Stomach smooth muscle (tissue), 2 donors: ENCODE data around the gene PEPD.

ENCODE experiments used
- H3K27ac ChIP-seq: one replicate; pipeline ENCODE4 v1.7.0; 2013; ENCODE audit warnings: mild to moderate bottlenecking, low read length, inconsistent platforms
- H3K27me3 ChIP-seq, 2 donors: one replicate each; pipeline ENCODE4 v1.7.0; 2013; ENCODE audit warnings: low read length in 2 of 2; ENCODE audit not compliant: insufficient read depth in 2 of 2, control insufficient read depth in 1 of 2
- H3K36me3 ChIP-seq, 2 donors: one replicate each; pipeline ENCODE4 v1.7.0; 2013; ENCODE audit warnings: low read length in 2 of 2; ENCODE audit not compliant: control insufficient read depth in 2 of 2, insufficient read depth in 2 of 2
- H3K4me1 ChIP-seq: one replicate; pipeline ENCODE4 v1.7.0; 2013; ENCODE audit warnings: low read length; ENCODE audit not compliant: control insufficient read depth, insufficient read depth
- H3K4me3 ChIP-seq, 2 donors: one replicate each; pipeline ENCODE4 v1.7.0; 2013; ENCODE audit warnings: low read length in 2 of 2
- H3K9ac ChIP-seq, 2 donors: one replicate each; pipeline ENCODE4 v1.7.0; 2013; ENCODE audit warnings: low read length in 2 of 2, mild to moderate bottlenecking in 1 of 2
- H3K9me3 ChIP-seq, 2 donors: one replicate each; pipeline ENCODE4 v1.7.0; 2013; ENCODE audit warnings: low read length in 2 of 2; ENCODE audit not compliant: control insufficient read depth in 2 of 2
- donor health status: healthy.
- donor health status: Pancreatic carcinoma.

PEPD gene

DNA sequence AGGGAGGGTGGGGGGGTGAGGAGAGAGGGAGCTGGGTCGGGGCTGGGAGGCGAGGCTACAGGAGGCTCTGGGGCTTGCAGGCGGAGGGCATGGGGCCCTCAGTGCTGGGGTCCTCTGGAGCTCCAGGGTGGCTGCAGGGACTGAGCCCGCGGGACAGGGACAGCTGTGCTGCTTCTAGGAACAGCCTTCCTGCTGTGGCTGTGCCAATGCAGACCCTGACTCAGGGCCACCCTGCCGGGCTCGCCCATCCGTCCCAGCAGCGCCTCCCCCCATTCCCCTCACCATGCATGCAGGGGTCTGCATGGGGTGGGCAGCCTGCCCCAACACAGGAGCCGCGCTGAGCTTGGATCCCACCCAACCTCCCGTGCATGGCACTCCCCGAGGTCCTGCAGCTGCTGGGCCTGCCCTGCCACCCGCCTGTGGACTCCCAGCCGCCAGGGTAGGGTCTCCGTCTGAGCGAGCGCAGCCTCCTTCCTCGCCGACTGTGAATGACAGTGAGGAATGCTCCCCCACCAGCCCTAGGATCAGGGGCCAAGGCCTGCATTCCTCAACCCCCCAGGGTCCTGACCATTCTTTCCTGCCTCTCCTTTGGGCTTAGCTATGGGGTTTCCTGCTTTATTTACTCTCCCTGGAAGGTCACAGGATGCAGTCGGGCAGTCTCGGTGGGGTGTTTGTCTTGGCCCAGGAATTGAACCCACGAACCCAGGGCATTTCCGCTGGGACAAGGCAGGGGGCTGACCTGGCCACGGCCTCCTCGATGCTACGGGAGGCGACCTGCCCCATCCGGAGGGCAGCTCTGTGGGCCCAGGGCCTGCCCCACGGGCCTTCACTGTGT is 124.7 kb downstream of the PEPD start:
- Histone ChIP-seq H3K9me3 (no peaks in the 10 kb centered on the region), H3K36me3 (no peaks in the 10 kb centered on the region), H3K4me1 (peaks cover 36% of the 10 kb centered on the region), H3K9ac (no peak overlapping the region), H3K27me3 (no peaks in the 10 kb centered on the region), H3K27ac (no peak overlapping the region), H3K4me3 (no peak overlapping the region)

DNA sequence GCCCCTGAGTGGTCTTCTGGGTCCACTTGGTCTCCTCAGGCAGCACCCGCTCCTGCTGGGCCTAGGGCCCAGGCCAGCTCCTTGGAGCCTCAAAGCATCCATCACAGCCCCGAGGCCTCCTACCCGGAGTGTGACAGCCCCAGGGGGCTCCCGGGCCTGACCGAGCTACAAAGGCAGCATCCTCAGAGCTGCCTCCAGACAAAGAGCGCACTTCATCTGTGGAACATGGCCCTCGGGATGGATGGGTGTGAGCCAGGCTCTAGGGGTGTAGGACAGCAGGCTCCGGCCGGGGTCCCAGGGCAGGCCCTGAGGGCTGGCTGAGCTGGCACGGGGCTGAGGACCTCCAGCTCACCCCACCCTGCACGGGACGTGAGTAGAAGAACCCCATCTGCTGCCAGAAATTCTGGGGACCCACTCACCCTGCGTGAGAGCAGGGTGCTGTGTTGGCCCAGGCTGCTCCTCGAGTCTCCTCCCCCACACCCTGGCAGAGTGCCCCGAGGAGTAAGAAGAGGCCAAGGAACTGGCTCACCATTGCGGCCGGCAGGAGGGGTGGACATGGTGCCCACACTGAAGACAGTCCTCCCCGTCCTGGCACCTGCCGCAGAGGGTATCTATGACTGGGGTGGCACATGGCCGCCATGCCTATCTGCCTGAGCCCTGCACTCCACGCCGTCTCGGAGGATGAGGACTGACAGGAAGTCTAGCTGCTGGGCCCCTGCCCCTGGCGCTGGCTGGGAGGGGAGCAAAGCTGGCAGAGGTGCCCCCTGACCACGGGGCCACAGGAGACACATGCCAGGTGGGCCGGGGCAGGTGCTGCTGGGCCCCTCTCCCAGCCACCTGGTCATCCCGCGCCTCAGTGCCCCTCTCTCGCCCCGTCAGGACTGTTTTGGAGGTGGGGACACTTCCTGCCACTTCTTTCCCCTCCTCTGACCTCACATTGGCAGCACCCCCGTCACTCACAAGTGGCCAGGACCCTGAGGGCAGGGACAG is 125.7 kb downstream of the PEPD start:
- peaks cover 41% of the 10 kb centered on the region for H3K4me1 ChIP-seq
- no peak overlapping the region for H3K4me3 ChIP-seq
- H3K9me3 ChIP-seq = no peaks in the 10 kb centered on the region
- no peaks in the 10 kb centered on the region for H3K27me3 ChIP-seq
- no peak overlapping the region for H3K27ac ChIP-seq
- no peaks in the 10 kb centered on the region for H3K36me3 ChIP-seq
- no peak overlapping the region for H3K9ac ChIP-seq

DNA sequence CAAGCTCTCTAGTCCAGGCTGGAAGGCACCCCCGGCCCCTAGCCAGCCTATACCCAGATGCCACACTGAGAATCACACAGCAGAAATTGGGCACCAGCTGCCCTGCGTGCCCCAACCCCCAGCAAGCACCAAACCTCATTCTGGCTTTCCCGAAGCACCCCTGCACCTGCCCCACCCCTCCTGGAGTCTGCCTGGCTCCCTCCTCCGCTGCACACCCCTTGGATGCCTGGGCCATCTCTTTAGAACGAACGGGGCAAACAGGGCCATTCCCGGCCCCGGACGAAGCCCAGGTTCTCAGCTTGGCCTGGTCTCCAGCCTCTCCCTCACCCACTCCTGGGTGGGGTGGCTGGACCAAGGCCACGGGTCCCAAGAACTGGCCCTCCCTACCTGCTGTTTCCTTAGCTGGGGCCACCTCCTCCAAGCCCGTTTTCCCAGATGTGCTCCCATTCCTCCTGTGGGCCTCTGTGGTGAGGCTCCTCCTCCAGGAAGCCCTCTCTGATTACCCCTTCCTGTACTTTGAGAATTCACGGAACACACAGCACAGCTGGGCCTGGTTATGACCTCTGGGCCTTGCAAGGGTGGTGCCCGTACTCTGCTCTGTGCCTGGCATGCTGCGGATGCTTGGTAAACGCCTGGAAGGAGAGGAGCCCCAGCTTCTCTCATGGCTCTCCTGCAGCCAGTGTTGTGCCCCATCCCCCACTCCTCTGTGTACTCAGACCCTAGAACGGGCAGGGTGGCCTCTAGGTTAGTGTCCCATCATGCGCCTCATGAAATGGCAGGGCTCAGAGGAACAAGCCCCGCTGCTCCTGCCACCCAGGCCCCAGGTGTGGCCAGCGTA is 126.6 kb downstream of the PEPD start:
- Histone ChIP-seq H3K9ac (no peak overlapping the region), H3K9me3 (no peaks in the 10 kb centered on the region), H3K27me3 (no peaks in the 10 kb centered on the region), H3K4me1 (peaks cover 48% of the 10 kb centered on the region), H3K27ac (no peak overlapping the region), H3K4me3 (no peak overlapping the region), H3K36me3 (no peaks in the 10 kb centered on the region)

DNA sequence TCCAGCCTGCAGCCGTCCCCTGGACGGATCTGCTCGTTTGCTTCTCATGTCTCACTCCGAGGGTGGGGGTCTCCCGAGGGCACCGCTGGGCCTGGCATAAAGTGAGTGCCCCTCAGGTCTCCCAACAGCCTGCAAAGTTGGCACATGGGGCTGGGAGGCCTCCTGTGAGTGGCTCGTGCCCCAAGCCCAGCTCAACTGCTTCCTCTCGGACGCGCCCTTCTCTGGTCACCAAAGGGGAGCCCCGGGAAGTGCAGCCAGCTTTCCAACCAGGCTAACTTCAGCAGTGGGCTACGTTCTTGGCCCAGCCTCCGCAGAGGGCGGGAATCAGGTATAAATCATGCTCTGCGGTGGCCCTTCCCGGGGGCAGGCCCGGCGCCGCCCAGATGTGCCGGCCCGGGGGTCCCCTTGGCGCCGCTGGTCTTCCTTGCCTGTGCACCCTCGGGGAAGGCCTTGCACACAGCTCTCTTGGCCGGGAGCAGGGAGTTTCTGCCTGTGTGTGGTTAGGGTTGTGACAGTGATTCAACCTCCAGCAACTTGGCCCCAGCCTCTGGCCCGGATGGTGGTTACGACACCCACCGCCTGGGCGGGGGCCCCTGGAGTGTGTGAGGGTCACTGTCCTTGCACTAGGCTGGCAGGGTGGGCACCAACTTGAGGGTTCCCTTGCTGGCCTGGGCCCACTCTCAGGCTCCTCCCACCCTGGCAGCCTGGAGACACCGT is 127.4 kb downstream of the PEPD start:
- Histone ChIP-seq H3K9me3 (no peaks in the 10 kb centered on the region), H3K27me3 (no peaks in the 10 kb centered on the region), H3K4me1 (peaks cover 55% of the 10 kb centered on the region), H3K9ac (no peak overlapping the region), H3K27ac (no peak overlapping the region), H3K4me3 (no peak overlapping the region), H3K36me3 (no peaks in the 10 kb centered on the region)

DNA sequence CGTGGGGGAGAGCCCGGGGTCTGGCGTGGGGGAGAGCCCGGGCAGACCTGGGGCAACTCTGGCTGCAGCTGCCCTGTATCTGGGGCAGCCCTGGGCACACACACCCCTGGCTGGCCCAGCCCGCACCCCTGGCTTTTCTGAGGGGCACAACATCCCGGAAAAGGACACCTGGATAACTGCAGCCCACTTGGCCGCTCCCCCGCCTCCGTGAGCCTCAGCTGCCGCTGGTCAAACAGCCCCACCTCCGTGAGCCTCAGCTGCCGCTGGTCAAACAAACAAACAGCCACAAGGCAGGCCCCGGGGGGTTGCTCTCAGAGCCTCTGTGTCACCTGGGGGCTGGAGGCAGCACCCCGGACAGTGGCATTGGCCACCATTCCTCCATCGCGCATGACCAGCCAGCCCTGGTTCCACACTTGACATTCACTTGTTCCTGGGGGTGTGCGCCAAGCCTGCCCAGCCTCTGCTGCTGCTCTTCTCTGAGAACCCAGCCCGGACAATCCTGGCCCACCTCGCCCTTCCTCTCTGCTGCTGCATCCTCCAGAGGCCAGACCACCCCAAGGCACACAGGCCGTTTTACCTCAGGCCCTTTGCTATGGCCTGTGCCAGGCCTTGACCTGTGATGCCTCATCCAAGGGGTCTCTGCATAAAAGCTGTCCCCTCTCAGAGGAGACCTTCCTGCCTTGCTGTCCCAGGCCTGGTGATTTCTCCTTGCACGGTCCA is 128.1 kb downstream of the PEPD start:
- Histone ChIP-seq H3K27me3 (no peaks in the 10 kb centered on the region), H3K36me3 (no peaks in the 10 kb centered on the region), H3K9me3 (no peaks in the 10 kb centered on the region), H3K9ac (no peak overlapping the region), H3K4me1 (peaks cover 62% of the 10 kb centered on the region), H3K4me3 (no peak overlapping the region), H3K27ac (no peak overlapping the region)

DNA sequence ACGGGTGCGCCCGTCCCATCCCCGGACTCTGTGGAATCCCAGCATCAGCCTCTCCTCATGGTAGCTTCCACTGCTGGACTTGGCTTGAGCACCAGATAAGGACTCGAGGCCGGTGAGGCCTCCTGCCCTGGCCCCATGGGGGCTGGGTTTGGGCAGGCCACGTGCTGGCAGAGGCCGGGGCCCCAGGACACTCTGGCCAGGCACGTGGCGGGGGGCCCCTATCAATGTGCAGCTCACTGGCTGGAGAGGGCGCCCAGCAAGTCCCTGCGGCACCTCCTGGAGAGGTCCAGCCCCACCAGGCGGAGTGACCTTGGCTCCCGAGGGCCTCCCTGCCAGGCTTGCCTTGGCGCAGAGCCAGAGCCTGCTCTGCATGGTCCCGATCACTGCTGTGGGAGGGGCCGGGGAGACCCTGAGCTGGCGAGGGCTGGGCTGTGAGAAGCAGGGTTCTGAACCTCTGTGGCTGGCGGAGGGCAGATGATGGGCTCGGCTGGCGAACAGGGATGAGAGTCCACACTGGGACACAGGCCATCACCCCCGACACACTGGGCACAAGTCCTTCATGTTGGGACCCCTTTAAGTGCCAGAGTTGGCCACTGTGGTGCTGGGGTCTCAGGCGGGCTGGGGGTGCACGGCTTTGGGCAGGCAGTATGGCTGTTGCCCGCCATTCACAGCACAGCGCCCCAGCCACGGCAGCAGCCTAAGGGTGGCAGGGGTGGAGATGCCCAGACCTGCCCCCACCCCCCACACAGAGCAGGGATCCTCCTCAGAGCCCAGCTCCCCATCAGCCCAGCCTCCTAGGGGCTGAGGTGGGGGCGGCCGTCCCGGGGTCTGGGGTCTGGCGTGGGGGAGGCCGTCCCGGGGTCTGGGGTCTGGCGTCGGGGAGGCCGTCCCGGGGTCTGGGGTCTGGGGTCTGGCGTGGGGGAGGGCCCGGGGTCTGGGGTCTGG is 129.0 kb downstream of the PEPD start:
- Histone ChIP-seq H3K9ac (no peak overlapping the region), H3K4me1 (peaks cover 65% of the 10 kb centered on the region), H3K27ac (no peak overlapping the region)

DNA sequence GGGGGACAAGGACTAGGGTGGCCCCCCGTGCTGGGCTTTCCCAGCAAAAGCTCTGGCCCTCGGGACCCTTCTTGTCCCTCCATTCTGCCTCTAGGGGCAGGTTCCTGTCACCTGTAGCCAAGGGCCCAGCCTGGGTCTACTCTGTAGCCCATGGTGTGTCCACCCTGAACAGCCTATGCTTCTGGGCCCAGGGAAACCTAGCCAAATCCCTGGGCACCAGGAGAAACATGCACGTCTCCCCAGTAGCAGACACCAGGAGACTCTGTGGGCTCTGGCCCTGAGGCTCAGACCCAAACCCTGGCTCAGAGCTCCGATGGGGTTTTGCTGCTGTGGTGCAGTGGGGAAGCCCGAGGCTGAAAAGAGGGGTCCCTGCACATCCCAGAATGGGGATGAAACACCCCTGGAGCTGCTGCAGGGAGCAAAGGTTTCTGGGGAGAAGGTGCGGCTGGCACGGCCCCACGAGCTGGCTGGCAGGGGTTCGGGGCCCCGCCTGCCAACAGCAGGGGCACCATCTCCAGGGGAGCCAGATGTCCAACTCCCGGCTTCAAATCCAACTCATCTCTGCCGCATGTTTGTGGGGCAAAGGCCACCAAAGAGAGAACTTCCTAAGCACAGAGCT is 129.9 kb downstream of the PEPD start:
- no peak overlapping the region for H3K4me3 ChIP-seq
- no peaks in the 10 kb centered on the region for H3K9me3 ChIP-seq
- H3K4me1 ChIP-seq = peaks cover 62% of the 10 kb centered on the region
- no peaks in the 10 kb centered on the region for H3K27me3 ChIP-seq
- H3K36me3 ChIP-seq = peaks cover 0 to 2% of the 10 kb centered on the region in 2 donors
- no peak overlapping the region for H3K9ac ChIP-seq
- no peak overlapping the region for H3K27ac ChIP-seq

More for the DNA sequence above, 129.0 kb downstream of the PEPD start:
- Histone ChIP-seq H3K36me3 (no peaks in the 10 kb centered on the region), H3K27me3 (no peaks in the 10 kb centered on the region), H3K9me3 (no peaks in the 10 kb centered on the region), H3K4me3 (no peak overlapping the region)

DNA sequence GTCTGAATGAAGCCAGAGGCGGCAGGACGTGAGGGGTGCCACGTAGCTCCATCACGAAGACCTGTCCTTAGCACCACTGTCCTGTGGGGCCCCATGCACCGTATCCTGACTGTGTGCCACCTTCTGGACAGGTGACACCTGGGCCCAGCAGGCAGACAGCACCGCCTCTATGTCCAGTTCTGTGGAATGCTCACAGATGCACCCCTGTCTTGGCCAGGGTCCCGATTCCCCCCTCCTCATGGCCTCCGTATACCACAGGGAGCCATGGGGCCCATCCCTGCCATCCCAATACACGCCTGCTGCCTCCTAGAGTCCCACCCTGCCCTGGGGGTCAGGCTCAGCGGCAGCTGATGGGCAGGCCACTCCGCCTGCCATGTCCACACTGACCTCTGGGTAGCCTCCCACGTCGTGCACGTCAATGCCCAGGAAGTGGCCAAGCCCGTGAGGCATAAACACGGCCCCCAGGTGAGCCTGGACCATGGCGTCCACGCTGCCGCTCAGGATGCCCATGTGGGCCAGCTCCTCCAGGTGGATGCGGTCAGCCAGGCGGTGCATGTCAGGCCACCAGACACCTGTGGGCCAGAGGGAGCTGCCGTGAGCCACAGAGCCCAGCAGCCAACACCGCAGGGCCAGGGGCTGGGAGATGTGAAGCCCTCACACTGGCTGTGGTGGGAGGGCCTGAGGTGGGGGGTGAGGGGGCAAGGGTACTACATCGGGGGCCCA is 130.5 kb downstream of the PEPD start:
- Histone ChIP-seq H3K27ac (no peak overlapping the region), H3K36me3 (peaks cover 0 to 2% of the 10 kb centered on the region in 2 donors), H3K4me1 (peaks cover 62% of the 10 kb centered on the region), H3K27me3 (no peaks in the 10 kb centered on the region), H3K4me3 (no peak overlapping the region), H3K9me3 (no peaks in the 10 kb centered on the region), H3K9ac (no peak overlapping the region)
